GM19438 (cell line): ENCODE data around the gene KCNQ5.
"Not testable (repeated sequence)": the region's sequence is repeated elsewhere in the genome, so short reads cannot be mapped to it uniquely, and the experiment has no call there.

ENCODE experiments used
- ATAC-seq: cut with Tn5 transposase; IDR thresholded peaks from one replicate; pipeline ENCODE4 v1.9.1; 2021; ENCODE audit warnings: low read depth; ENCODE audit not compliant: unreplicated experiment

The KCNQ5 gene

DNA sequence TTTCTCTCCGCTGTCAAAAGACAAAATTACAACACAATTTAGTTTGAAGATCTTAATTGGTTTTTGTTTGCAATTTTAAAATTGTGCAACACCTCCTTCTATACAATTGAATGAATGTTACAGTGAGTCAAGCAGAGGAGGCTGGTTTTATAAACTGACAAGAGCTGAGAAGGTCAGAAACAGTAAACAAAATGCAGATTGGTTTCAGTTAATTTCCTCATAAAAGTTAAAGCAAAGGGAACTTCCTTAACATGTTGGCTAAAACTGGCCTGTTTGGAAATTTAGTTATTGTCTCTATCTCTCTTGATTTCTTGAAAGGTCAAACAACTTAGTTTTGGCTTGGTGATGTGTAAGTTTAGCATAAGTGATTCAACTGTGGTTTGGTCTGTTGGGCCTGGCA lies 581.2 kb downstream of the KCNQ5 start:
- ATAC-seq = no peak

- no peak for ATAC-seq
These were observed 582.4 kb downstream of the KCNQ5 start for GRCh38 chr6:73204252-73204651.

- no peak for ATAC-seq
These were observed 585.5 kb downstream of the KCNQ5 start for GRCh38 chr6:73207221-73207837.

- no peak for ATAC-seq
These were observed 587.3 kb downstream of the KCNQ5 start for GRCh38 chr6:73209117-73209516.

GRCh38 chr6:73216859-73217258 lies 595.0 kb downstream of the KCNQ5 start:
- no peak for ATAC-seq

DNA sequence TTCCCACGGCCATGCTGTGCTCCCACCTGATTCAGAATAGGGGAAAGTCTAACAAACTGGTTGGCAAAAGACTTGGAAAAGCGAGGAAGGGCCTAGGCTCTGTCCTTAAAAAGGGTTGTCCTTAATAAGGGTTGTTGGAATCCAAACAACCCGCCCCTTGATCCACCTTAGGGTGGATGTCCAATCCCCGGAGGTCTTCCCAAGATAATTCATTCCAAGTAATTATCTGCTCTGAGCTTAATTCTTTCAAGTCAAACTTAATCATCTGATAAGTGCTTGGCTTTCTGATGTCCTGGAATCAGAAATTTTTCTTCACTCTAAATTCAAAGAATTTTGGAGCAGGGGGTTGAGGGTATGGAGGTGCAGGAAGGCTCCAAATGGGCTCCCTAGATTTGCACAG lies 603.5 kb downstream of the KCNQ5 start, which contains the start of gene KHDC1L:
Gene KHDC1L, minus strand, starts transcription at position 101 of the 400 bp plus-strand sequence. Its CDS starts 88 bp downstream, at position 13.
- no peak for ATAC-seq

- ATAC-seq = no peak
These were observed 605.9 kb downstream of the KCNQ5 start for GRCh38 chr6:73227606-73228255.

DNA sequence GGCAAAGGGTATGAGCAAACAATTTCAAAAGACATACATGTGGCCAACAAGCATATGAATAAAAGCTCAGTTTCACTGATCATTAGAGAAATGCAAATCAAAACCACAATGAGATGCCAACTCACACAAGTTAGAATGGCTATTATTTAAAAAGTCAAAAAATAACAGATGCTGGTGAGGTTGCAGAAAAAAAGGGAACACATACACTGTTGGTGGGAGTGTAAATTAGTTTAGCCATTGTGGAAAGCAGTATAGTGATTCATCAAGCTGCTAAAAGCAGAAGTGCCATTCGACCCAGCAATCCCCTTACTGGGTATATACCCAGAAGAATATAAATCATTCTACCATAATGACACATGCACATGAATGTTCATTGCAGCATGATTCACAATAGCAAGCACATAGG lies 610.1 kb downstream of the KCNQ5 start:
- ATAC-seq = no peak

- no peak for ATAC-seq
These were observed 611.2 kb downstream of the KCNQ5 start for GRCh38 chr6:73233048-73233447.

DNA sequence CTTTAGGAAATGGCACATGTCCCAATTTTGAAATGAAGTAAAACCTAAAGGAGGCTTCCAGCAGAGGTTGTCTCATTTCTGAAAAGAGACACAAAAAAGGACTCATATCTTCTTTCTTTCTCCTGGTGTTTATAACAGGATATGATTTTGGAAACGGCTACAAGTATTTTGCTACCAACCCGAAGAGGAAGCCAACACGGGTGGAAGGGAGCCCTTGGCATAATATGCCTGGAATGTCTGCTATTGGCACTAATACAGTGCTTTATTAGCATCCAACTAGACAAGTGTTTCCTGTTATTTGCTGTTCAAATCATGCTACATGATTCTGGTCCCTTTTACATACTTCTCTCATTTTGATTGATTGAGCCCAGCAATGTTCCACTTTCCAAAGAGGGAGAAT lies 612.1 kb downstream of the KCNQ5 start:
- not testable (repeated sequence) for ATAC-seq

GRCh38 chr6:73234733-73235132 lies 612.9 kb downstream of the KCNQ5 start:
- no peak for ATAC-seq

- no peak for ATAC-seq
These were observed 614.4 kb downstream of the KCNQ5 start for GRCh38 chr6:73236144-73236750.

DNA sequence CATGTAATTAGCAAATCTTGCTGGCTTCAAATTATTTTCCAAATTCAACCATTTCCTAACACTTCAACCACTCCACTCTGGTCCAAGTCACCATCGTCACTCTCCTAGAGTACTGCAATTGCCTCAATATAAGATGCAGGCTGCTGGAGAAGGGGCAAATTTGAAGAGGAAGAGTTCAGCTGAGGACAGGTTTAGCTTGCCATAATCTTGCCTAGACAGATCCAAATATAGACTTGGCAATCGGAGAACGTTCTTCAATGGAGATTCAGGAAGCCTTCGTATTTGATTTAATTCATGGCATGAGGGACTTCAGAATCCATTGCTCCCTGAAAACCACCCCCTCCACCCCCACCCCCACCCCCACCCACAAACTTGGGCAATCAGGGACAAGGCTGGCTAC lies 618.9 kb downstream of the KCNQ5 start:
- no peak for ATAC-seq

DNA sequence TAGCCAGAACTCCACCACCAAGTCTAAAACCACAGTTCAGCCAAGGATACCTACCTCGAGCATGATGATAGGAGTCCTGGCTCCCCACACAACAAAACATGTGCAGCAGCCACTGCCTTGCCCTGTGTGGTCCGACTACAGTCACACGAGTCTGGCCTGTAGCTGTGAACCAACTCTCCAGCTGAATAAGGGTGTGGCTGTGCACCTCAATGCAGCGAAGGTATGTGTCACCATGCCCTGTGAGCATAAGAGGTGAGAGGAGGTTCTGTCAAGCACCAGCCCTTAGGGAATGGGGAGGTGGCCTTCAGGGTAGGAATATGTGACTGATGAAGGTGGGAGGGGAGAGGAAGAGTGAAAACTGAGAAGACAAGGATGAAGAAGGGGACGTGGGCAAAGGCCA lies 620.1 kb downstream of the KCNQ5 start:
- ATAC-seq = no peak
